Placental epithelial cell (primary cell): Measurements from ENCODE around the gene TMIGD3. TPM values are rescaled to one million over a fixed set of nuclear protein-coding genes. Genes with fewer than 3 reads are reported as not detected.

Experiments
- small RNA-seq: library from RNA; depleted of rRNA; stranded (forward); fragments of <200 nt; gene quantifications from one replicate; pipeline ENCODE3, GENCODE V24; 2012
- total RNA-seq: library from RNA; depleted of rRNA; stranded (reverse); fragments of >200 nt; gene quantifications from 2 replicates; pipeline ENCODE4 v1.2.3, GENCODE V29; 2012

TMIGD3 gene
- total RNA-seq, result not detected in 2 replicates

GRCh38 chr1:111503585-111504060 lies at the start of gene TMIGD3, which contains the start of gene ADORA3:
Gene TMIGD3, minus strand, starts transcription at chr1:111503633. Its CDS starts 279 bp downstream, at chr1:111503354.
Gene ADORA3, minus strand, starts transcription at chr1:111503633. Its CDS starts 279 bp downstream, at chr1:111503354.

GRCh38 chr1:111448918-111449702 lies 54.3 kb downstream of the TMIGD3 start, which contains the start of the genes ATP5PB and WDR77:
Gene ATP5PB, plus strand, starts transcription at chr1:111449464. Its CDS starts 78 bp downstream, at chr1:111449542.
Gene WDR77, minus strand, starts transcription at chr1:111449256. Its CDS starts 87 bp downstream, at chr1:111449169.

Small RNAs within 50 kb of the gene (small RNA-seq; reads per million reads assigned to genes)
- gene RF00019 (not detected), gene RNU6-792P (not detected)

Other genes starting within 250 kb of the TMIGD3 start
- under 0.01 and 0.11 TPM in 2 replicates for gene CHIA, start 212.8 kb downstream of the TMIGD3 start, total RNA-seq
- 0.76 and 1.2 TPM in 2 replicates for gene OVGP1, start 75.9 kb downstream of the TMIGD3 start, total RNA-seq
- gene WDR77, start 54.4 kb downstream of the TMIGD3 start, total RNA-seq, result 26.7 and 51.6 TPM in 2 replicates
- 203 and 218 TPM in 2 replicates for gene ATP5PB, start 54.2 kb downstream of the TMIGD3 start, total RNA-seq
- gene C1orf162, start 29.6 kb downstream of the TMIGD3 start, total RNA-seq, result 0.11 and 0.39 TPM in 2 replicates
- gene ADORA3, start within 50 bp of the TMIGD3 start, total RNA-seq, result not detected in 2 replicates
- 19.2 and 31.0 TPM in 2 replicates for gene RAP1A, start 116.2 kb upstream of the TMIGD3 start, total RNA-seq
- gene INKA2, start 235.8 kb upstream of the TMIGD3 start, total RNA-seq, result 3.6 and 7.9 TPM in 2 replicates